8988T (cell line): Measurements from ENCODE around the gene MYMK.

Experiments
- DNase-seq: peaks from one replicate; pipeline ENCODE4 v3.0.0; 2011

MYMK gene

DNA sequence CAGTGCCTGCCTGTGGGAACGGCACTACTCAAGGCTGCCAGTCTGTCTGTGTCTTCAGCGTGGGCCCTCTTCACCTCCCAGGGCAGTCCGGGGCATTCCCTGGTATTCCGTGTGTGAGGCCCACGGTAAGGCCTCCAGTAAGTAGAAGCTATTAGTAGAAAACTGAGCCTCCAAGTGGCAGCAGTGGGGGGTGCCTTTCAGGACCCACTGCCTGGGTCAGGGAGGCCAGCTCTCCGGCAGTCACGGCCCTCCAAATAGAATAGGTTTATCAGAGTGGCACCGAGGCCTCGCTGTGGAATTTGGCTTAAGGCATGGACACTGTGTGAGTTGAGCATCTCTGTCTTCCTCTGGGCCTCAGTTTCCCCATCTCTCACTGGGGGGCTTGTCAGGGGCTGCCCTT, 32.8 kb upstream of the MYMK start:
- no peak for DNase-seq

DNA sequence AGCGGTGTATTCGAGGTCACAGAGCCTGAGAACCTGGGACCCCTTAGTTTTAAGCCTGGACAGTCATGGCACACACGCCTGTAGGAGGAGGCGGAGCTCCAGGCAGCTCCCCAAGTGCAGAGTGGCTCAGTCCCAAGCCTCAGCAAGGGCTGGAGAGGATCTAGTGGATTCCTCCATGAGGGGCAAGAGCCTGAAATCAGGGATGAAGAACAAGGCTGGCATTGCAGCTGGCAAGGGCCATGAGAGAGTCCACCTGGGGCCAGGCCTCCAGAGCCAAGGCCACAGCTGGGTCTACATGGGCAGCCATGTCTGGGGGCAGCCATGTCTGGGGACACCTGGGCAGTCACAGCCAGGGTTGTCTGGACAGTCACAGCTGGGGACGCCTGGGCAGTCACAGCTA, 31.6 kb upstream of the MYMK start:
- DNase-seq = no peak

DNA sequence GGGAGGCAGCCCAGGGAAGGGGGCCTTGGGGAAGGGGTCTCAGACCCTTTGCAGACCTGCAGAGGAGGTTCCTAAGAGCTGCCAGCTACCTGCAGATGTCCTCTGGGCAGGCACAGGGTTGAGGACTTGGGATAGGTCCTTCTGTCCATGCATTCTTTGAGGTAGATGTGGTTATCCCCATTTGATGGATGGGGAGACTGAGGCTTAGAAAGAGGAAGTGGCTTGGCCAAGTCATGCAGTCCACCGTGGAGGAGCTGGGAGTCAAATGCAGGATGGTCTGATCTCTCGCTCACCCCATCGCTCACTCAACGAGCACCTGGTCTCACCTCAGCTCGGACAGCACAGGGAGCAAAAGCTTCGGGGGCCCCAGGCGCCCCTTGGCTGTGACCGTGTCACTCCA, 30.0 kb upstream of the MYMK start:
- no peak for DNase-seq

DNA sequence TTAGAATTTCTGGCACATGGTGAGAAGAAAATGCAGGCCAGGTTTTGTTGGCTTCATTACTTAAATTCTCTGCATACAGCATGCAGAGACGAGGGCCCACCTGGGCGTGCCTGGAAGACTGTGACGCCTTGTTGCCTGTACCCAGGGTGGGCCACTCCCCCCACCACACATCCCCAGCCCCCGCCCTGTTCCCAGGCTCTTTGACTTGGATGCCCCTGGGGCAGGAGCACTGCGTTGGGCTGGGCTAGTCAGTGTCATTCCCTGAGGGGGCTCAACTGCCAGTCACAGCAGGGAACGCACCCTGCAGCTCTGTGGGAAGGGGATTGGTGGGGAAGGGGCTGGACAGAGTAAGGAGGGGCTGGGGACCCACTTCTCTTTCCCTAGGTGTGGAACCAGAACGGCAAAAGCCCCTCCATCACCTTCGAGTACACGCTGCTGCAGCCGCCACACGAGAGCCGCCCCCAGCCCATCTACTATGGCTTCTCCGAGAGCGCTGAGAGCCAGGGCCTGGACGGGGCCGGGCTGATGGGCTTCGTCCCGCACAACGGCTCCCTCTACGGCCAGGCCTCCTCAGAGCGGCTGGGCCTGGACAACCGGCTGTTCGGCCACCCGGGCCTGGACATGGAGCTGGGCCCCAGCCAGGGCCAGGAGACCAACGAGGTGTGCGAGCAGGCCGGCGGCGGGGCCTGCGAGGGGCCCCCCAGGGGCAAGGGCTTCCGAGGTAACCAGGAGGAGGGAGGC, 29.4 kb upstream of the MYMK start:
- no peak for DNase-seq

DNA sequence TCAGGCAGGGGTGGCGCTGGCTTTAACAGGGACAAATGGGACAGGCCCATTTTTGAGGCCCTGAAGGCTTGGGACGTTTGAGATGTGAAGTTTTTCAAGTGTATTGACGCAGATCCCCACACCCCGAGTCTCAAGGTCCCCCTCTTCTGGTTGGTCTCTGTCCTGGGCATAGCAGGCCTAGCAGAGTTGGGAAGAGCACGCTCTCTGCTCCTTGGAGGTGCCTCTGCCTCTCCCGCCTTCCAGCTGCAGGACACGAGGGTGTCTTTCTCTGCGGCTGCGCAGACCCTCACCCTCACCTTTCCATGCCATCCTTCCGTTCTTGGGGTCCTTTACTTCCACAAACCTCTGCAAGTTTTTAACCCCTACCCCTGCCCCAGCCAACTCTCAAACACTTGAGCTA, 28.4 kb upstream of the MYMK start:
- DNase-seq = no peak

DNA sequence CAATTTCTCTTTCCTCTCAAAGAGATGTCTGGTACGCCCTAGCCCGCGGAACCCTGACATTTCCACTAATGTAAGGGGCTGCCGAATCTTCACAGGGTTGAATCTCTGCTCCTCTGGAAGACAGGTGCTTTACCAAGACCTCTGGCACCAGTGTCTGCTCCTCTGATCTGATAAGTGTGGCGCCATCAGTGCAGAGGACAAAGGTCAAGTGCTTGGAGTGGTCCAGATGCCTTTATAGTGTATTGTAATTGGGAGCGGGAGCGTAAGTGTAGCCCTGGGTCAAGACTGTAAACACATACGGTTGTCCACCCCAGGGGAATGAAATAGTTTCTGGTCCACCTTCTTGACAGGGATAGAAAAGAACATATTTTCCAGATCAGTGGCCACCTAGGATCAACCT, 27.5 kb upstream of the MYMK start:
- no peak for DNase-seq

DNA sequence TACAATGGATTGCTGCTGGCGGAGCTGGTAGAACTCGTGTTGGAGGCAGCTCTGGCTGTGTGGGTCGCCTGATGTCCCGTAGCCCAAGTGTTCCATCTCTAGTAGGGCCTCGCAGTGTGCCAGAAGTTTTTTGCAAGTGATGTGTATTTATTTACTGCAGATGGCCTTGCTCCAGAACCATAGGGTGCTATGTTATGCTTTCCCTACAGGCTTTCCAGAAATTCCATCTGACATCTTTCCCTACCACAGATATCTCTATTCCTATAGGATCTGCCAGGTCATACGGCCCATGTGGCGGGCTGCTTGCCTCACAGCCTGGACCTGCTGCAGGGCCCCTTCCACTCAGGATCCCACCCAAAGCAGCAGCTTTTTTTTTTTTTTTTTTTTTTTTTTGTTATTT, 26.7 kb upstream of the MYMK start:
- DNase-seq = no peak

DNA sequence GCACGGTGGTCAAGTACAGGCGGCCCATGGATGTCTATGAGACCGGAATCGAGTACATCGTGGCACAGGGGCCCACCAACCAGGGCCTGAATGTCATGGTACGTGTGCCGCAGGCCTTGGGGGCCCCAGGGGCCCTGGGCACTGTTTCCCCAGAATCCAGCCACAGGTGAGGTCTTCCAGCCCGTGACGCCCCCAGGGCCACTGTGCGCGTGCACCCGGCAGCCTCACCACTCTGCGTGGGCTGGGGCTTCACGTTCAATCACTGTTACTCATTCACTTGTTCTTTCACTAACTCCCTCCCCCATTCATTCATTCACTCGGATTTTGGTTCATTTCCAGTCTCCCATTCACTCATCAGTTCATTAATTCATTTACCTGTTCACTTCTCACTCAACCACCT, 22.4 kb upstream of the MYMK start:
- DNase-seq = no peak

DNA sequence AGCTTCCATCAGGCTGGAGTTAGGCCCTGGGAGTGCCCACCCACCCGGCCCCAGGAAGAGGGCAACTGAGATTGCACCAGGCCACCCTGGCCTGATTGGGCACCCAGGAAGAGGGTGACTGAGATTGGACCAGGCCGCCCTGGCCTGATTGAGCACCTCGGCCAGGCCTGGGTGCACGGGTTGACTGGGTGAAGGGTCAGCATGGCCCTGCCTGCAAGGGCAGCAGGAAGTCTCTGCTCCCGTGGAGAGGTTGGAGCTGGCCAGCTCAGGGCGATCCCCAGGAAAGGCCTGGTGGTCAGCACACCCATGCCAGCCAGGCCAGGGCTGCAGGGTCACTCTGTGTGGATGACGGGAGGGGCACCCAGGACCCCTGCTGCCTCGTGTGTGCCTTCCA, 21.5 kb upstream of the MYMK start:
- DNase-seq = no peak

DNA sequence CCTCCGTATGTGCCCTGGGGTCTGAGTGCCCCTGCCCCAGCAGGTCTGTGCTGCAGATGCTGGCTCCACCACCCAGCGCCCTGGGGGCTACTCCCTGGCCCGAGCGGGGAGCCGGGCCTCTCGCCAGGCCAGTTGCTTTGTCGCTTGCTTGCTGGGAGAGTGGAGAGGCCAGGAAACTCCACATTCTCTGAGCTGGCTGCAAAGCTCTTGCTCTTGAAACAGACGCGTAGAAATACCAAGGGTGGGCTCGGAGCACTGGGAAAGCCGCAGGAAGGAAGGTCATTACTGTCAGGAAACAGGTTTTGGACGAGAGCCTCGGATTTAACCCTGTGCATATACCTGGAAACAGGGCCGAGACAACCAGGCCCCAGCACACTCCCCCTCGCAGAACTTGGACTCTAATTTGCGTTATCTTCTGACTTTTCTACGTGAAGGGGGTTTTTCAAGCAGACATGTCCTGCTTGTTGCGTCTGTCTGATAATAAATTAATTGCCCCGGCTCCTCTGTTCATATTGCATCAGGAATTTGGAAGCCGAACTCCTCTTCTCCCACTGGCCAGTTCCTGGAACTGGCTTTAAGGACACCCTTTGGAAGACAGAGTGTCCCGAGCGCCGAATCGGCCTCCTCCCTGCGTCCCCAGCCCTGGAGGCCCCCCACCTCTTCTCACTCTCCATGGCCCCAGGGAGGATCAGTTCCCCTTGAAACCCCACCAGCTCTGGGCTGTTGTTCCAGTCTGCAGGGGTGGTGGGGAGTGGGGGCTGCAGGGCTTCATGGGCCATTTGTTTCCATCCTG, 20.9 kb upstream of the MYMK start:
- DNase-seq = no peak

DNA sequence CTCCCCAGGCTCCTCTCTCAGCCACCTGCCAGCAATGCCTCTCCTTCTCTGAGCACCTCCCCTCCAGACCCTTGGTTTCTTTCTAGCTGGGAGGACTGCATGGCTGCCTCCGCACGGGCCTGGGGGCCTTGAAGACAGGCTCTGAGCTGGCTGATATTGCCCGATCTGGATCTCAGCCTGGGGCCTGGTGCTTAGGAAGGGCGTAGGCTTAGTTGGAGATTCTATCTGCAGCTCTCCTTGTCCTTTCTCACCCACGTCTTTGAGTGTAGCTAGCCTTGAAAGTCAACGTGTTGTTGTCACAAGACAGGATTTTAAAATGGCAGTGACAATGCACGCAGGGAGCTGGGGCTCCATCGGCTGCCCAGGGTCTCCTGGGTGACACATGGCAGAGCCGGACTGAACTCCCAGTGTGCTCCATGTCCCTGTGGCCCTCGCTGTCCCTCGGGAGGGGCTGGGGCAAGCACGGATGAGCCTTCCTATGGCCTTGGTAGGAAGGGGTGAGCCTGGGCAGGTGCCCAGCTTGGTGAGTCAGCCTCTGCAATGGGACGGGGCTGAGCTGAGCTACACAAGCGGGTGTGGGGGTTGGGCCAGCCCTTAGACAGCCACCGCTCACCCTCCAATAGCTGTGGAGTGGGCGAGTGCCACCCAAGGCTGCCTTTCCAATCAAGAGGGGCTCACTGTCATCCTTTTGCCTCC, 19.2 kb upstream of the MYMK start:
- DNase-seq = no peak

DNA sequence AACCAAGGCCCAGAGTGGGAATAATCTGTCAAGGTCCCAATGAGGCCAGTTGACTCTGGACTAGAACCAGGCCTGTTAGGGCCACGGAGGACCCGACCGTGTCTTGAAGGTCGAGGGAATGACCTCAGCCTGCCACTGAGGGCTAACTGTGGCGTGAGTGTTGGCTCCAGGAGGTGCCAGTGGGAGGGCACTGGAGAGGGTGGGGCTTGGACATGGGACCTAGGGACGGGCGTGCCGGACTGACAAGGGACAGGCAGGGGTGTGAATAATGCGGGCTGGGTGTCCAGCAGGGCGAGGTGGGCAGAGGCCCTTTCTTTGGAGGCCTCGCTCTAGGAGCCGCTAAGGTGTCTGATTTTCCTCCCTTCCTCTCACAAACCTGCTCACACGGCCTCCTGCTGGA, 17.2 kb upstream of the MYMK start:
- DNase-seq = no peak

DNA sequence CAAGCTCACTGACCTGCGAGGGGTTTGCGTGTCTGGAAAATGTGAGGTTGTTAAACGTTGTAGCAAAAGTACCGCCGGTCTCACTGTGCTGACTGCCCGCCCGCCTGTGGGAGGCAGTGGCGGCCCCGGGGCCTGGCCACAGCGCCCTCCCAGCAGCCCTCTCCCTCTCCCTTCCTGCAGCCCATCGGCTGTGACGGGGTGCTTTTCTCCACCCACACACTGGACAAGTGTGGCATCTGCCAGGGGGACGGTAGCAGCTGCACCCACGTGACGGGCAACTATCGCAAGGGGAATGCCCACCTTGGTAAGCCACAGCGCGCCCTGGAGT, 15.9 kb upstream of the MYMK start:
- DNase-seq = no peak

DNA sequence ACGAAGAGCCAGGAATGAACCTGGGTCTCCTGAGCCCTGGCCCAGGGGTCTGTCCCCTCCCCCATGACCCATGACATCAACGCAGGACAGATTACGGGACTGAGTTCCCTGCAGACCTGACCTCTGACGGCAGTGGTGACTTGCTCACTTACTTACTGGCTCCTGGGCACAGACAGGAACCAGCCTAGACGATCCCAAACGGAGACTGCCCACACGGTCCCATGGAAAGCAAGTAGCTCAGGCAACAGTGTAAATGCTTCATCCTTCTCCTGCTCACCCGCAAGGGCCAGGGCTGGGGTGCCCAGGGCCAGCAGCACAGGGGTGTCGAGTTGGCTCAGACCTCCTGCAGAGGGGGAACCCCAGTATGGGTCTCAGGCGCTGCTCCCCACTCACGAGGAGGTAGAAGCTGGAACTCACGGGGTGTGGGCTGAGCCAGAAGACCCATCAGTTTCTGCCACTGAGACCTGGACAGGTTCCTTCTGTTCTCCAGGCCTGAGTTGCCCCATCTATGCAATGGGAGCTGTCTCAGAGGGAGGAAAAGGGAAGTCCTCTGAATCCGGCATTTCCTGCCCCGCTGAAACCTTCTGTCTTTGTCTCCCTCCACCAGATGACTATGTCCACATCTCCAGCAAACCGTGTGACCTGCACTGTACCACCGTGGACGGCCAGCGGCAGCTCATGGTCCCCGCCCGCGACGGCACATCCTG, 15.4 kb upstream of the MYMK start:
- DNase-seq = no peak

DNA sequence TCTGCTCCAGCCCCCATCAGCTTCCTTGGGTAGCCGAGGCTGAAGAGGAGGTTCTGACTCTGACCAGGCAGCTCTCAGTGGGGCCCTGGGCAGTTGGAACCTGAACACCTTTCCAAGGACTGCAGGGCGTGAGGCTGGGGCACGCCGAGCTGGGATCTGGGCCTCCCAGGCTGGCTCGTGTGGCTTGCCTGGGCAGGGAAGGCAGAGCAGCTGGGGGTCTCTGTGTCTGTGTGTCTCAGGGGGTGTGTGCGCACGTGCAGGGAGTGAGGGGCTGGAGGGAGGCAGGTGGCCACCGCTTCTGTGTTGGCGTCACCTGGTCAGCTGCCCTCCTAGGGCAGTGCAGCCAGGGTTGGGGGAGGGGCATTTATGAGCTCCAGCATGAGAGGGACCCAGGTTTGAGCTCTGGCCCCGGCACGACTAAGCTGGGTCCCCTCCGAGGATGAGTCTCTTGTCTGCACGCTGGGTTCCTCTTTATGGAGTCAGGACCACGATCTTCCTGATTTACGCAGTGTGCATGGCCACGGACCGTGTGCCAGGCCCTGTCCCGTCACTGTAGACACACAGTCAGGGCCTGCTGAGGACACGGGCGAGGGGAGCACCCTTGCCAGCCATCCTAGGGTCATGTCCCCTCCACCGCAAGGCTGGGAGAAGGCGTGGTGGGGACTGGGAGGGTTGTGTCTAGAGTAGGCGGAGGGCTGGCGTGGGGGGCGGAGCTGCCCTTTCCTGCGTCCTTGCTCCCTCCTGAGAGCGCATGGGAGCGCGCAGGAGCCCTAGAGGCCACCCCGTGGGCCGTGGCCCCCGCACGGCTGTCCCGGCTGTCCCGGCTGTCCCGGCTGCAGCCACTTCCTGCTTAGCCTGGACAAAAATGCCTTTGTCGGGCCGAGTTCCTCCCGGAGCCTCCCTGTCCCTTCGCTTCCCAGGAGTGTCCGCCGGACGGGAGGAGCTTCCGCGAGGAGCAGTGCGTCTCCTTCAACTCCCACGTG, 14.4 kb upstream of the MYMK start:
- no peak for DNase-seq

DNA sequence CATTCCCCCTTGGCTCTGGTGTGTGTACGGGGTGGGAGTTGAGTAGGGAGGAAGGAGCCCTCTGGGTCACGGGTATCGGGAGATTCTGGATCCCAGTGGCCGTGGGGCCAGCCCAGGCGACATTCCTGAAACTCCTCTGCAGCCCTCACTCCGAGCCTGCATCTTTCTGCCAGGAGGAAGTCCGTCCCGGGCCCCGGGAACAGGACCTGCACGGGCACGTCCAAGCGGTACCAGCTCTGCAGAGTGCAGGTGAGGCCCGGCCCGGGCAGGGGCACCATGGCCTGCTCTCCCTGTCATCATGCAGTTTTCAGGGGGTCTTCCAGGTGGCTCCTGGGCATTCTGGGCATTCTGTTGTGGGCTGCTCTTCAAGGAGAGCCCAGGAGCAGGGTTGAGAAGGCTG, 13.4 kb upstream of the MYMK start:
- no peak for DNase-seq

DNA sequence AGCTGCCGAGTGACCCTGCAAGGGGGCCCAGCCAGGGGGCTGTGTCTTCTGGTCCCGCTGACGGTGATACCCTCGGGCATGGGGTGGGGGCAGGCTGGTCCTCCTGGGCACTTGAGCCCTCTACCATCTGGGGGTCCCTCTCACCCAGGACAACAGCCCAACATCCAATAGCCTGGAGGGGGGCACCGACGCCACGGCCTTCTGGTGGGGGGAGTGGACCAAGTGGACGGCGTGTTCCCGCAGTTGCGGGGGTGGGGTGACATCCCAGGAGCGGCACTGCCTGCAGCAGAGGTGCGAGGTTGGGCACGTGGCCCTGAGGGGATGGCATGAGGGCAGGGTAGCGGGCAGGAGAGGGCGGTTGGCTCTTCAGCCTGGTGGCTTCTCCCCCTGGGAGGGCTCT, 12.5 kb upstream of the MYMK start:
- no peak for DNase-seq

DNA sequence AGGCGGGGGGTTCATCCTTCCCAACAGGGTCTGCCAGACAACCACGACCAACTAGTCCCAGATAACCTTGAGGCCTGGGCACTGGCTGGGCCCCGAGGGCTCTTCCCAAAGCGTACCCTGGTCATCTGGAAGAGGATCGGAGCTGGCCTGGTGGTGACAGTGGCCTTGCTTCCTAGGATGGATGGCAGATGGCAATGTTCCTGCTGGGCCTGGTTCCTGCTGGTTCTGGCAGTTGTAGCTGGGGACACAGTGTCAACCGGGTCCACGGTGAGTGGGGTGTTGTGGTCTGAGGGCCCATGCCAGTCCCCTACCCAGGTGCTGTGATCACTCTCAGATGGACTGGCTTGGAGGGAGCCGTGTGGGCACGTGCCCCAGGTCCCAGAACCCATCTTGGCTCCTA, 11.8 kb upstream of the MYMK start:
- DNase-seq = no peak

DNA sequence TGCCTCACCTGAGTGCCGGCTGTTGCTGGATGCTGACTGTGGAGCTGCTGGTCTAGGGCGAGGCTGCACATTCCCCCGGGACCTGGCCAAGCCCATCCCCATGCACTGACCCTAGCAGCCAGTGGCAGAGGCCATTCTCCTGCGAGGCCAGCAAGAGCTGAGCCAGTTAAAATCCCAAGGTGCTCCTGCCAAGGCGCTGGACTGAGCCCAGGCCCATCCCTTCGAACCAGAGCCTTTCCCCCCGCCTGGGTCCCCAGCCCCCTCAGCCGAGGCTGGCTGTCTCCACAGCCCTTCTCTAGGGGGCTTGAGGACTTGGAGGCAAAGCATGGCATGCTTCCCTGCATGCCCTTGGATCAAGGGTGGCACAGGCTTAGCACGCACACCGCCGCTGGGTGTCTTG, 11.3 kb upstream of the MYMK start:
- no peak for DNase-seq

DNA sequence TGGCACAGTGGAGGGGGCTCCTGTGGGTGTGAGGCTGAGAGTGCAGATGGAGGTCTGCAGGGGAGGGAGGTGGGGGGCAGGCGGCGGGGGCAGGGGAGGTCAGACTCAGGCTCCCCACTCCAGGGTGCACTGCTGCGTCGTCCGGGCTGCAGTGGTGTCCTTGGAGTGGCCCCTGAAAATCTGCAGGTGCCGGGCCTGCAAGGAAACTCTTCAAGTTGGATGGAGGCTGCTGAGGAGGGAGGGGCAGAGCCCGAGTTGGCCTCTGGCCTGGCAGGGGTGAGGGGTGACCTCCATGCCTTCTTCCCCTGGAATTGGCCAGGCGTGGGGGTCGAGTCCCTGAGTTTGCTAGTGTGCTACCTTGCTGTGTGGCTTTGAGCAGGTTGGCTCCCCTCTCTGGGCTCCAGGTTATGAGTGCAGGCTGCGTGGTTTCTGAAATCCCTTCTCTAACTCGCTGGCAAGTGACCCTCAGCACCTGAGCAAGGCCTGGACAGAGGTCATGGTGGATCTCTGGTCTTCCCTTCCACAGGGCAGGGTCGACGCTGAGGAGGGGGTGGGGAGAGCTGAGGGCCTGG, 10.6 kb upstream of the MYMK start:
- no peak for DNase-seq

DNA sequence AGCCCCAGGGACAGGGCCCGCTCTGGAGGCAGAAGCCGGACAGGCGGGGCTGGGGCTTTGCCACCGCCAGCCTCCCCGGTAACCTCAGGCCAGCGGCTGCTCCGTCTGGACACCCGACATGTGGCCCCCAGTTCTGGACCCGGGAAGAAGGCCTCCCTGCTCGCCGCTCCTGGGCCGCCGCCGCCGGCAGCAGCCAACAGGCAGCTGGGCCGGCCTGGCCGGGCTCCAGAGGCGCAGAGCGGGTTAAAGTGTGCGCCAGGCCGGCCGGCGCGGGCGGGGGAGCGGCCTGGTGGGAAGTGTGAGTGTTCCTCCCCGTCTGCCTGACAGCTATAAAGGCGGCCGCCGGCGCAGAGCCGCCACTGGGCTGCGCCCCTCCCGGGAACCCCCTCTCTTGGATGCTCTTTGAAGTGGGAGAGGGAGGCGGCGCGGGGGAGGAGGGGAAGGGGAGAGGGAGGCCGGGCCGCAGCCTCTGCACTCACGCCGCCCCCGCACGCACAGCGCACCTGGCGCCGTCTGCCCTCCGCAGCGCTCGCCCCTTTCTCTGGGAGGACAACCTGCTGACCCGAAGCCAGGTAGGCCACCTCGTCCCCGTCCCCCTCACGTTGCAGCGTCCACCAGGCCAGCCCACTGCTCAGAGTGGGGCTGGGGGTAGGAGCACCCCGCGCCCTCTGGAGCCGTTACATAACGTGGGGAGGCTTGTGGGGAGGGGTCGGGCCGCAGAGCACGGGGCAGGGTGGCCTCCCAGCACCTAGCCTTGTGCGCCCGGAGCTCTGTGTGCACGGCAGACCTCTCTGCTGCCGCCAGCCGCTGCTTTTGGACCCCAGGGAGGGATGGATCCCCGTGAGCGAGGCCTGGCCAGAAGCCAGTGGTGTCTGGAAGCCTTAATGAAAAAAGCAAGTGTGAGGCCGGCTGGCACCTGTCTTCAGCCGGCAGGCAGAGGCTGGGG, 9.9 kb upstream of the MYMK start, which contains the start of gene ADAMTSL2:
Gene ADAMTSL2, plus strand, starts transcription at position 359 of the 946 bp plus-strand sequence. CDS start 2,009 bp downstream, outside the sequence.
- no peak for DNase-seq
